Esophagus muscularis mucosa (tissue), 4 donors: ENCODE results near the gene CGB3. TPM values are rescaled to one million over a fixed set of nuclear protein-coding genes. Genes with fewer than 3 reads are reported as not detected.

Experiments used
- DNase-seq: peaks from one replicate; pipeline ENCODE4 v3.0.0-alpha.2; 2017; ENCODE audit errors: extremely low spot score
- H3K27ac ChIP-seq, 4 donors: fragments of 200-600 bp; sonication (generic); replicated peaks in 1 of 4; 1 replicate in 3 of 4; 2 replicates in 1 of 4; pipeline ENCODE4 v1.5.1; 2016 to 2019; ENCODE audit warnings: mild to moderate bottlenecking in 1 of 4
- H3K27me3 ChIP-seq, 4 donors: fragments of 200-600 bp; sonication (generic); one replicate each; pipeline versions ENCODE4 v1.5.1 to v1.6.0; 2016 to 2019
- H3K36me3 ChIP-seq, 4 donors: fragments of 200-600 bp; sonication (generic); one replicate each; pipeline ENCODE4 v1.5.1; 2016 to 2019
- H3K4me1 ChIP-seq, 4 donors: fragments of 200-600 bp; sonication (generic); one replicate each; pipeline ENCODE4 v1.5.1; 2016 to 2019
- H3K4me3 ChIP-seq, 4 donors: fragments of 200-600 bp; sonication (generic); 1 replicate in 2 of 4; 2 replicates in 2 of 4; pipeline ENCODE4 v1.5.1; 2016 to 2019; ENCODE audit warnings: mild to moderate bottlenecking in 4 of 4, moderate library complexity in 1 of 4
- H3K9me3 ChIP-seq, 4 donors: fragments of 200-600 bp; sonication (generic); 1 replicate in 3 of 4; 2 replicates in 1 of 4; pipeline ENCODE4 v1.5.1; 2016 to 2019
- CTCF ChIP-seq, 3 experiments: fragments of 200-600 bp in 2 of 3; fragments of 450-650 bp in 1 of 3; sonication (generic) in 2 of 3; IDR thresholded peaks; one replicate each; pipeline ENCODE4 v1.5.1; 2017 to 2019; ENCODE audit warnings: antibody characterized with exemption in 3 of 3, mild to moderate bottlenecking in 2 of 3, moderate library complexity in 1 of 3
- POLR2A ChIP-seq: fragments of 450-650 bp; IDR thresholded peaks from one replicate; pipeline ENCODE4 v1.6.1; 2017; ENCODE audit warnings: antibody characterized with exemption, moderate library complexity, mild to moderate bottlenecking, low read depth
- POLR2AphosphoS5 ChIP-seq, 2 donors: sonication (generic); formaldehyde crosslinking; IDR thresholded peaks; one replicate each; pipeline ENCODE4 v1.6.1; 2017; ENCODE audit warnings: antibody characterized with exemption in 2 of 2
- WGBS: methylation state at CpG from one replicate; pipeline ENCODE4 v1.1.5; 2018; 5-methylcytosine and 5-hydroxymethylcytosine counted together
- intact Hi-C: fragments of 100-400 bp; cut with DNase I; formaldehyde crosslinking; loops from one replicate; pipeline ENCODE4 v1.15.1; 2023
- small RNA-seq, 3 donors: library from RNA; depleted of rRNA; stranded (forward); fragments of <200 nt; gene quantifications; one replicate each; pipeline ENCODE3, GENCODE V24; 2016
- total RNA-seq, 4 donors: library from RNA; depleted of rRNA; stranded (reverse); fragments of >200 nt; gene quantifications; one replicate each; pipeline versions ENCODE4 v1.1.0 to v1.2.1, GENCODE V29; 2016

Gene CGB3
- total RNA-seq, 4 donors from 2014 or later = not detected

DNA sequence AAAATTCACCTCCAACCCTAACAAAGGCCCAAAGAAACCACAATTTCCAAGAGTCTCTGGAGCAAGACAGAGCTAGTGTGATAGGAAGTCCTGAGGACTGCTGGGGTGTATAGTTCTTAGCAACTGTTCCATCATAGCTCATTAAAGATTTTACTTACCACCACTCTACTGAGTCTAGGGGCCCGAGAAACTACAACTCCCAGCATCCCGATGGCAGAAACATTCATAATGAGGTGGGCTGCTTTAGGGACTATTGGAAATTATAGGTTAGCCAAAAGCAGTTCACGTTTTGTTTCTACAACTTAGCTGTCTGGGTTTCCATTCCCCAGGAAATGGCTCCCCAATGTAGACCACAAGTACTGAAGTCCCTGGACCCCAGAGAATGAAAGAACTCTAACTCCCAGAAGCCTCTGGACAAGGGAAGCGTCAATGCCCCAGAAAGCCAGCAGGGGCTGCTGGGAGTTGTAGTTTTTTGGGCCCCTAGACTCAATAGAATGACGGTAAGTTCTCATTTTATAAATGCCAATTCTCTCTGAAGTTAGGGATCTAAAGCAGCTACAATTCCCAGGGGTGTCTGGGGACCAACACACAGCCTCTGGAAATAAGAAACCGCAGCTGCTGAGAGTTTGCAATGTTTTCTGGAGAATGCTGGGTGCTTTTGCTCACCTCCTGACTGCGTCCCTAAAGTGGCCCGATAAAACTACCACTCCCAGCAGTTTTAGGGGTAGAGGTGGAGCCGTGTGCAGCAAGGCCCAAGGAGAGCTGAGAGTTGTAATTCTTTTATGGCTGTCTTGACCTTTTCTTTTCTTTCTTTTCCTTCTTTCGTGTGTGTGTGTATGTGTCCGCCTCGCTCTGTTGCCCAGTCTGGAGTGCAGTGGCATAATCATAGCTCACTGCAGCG is 47.9 kb downstream of the CGB3 start:
- intact Hi-C loops = no loop called here
- peaks cover 21 to 23% (median 22%) of the 10 kb centered on the region in 4 donors for H3K4me1 ChIP-seq
- H3K36me3 ChIP-seq = peaks cover 19 to 77% (median 59%) of the 10 kb centered on the region in 4 donors
- 87% methylated on average over 12 of the region's 13 CpGs for WGBS
- no peaks in the 10 kb centered on the region for H3K9me3 ChIP-seq
- no peak overlapping the region for H3K27ac ChIP-seq
- TF ChIP-seq CTCF (IDR thresholded peaks at IDR 0.05) (peak in 2 of 3 experiments; percentile 14 to 17), POLR2A (no peak), POLR2AphosphoS5 (IDR thresholded peaks at IDR 0.05) (peak in 1 of 2 donors; percentile 12)
- no peaks in the 10 kb centered on the region for H3K27me3 ChIP-seq
- H3K4me3 ChIP-seq = no peak overlapping the region
- DNase-seq = no peak

Small RNA genes lying within 50 kb of the gene (small RNA-seq; reads per million reads assigned to genes)
- 0 reads per million in 3 donors for gene MIR6798

Other genes starting within 250 kb of the CGB3 start
- 10 to 100 TPM; 59.0 to 93.3 (median 63.9) TPM for gene BCAT2, start 213.3 kb downstream of the CGB3 start, total RNA-seq
- gene HSD17B14, start 187.8 kb downstream of the CGB3 start, total RNA-seq = 1 to 10 TPM; 7.1 to 8.9 (median 7.8) TPM
- gene PLEKHA4, start 155.7 kb downstream of the CGB3 start, total RNA-seq = 10 to 100 TPM; 11.4 to 27.4 (median 18.9) TPM
- gene PPP1R15A, start 151.9 kb downstream of the CGB3 start, total RNA-seq = 10 to 100 TPM; 40.3 to 98.7 (median 64.4) TPM
- 1 to 10 TPM in 1 of 4 donors, under 1 TPM in 3; 0.75 to 1.3 (median 0.83) TPM for gene TULP2, start 125.6 kb downstream of the CGB3 start, total RNA-seq
- gene NUCB1, start 124.0 kb downstream of the CGB3 start, total RNA-seq = 100 to 1,000 TPM; 179 to 356 (median 284) TPM
- under 1 TPM in 1 of 4 donors, not detected in 3; 0.57 TPM for gene DHDH, start 90.6 kb downstream of the CGB3 start, total RNA-seq
- 10 to 100 TPM; 39.0 to 50.4 (median 42.3) TPM for gene BAX, start 69.5 kb downstream of the CGB3 start, total RNA-seq
- 1,000 to 10,000 TPM; 3,246 to 4,339 (median 3,896) TPM for gene FTL, start 59.0 kb downstream of the CGB3 start, total RNA-seq
- 10 to 100 TPM; 33.3 to 39.3 (median 37.3) TPM for gene GYS1, start 31.0 kb downstream of the CGB3 start, total RNA-seq
- 100 to 1,000 TPM in 2 of 4 donors, 10 to 100 TPM in 2; 72.7 to 113 (median 97.6) TPM for gene RUVBL2, start 30.4 kb downstream of the CGB3 start, total RNA-seq
- not detected for gene LHB, start 7.2 kb downstream of the CGB3 start, total RNA-seq
- not detected for gene CGB2, start 7.6 kb upstream of the CGB3 start, total RNA-seq
- not detected for gene CGB1, start 12.6 kb upstream of the CGB3 start, total RNA-seq
- not detected for gene CGB5, start 19.5 kb upstream of the CGB3 start, total RNA-seq
- gene CGB8, start 24.8 kb upstream of the CGB3 start, total RNA-seq = not detected
- gene CGB7, start 33.4 kb upstream of the CGB3 start, total RNA-seq = not detected
- gene NTF4, start 40.5 kb upstream of the CGB3 start, total RNA-seq = not detected
- not detected for gene KCNA7, start 48.4 kb upstream of the CGB3 start, total RNA-seq
- 100 to 1,000 TPM; 101 to 209 (median 145) TPM for gene SNRNP70, start 61.1 kb upstream of the CGB3 start, total RNA-seq
- 10 to 100 TPM in 3 of 4 donors, 1 to 10 TPM in 1; 7.5 to 21.4 (median 15.5) TPM for gene LIN7B, start 90.0 kb upstream of the CGB3 start, total RNA-seq
- gene C19orf73, start 94.8 kb upstream of the CGB3 start, total RNA-seq = 1 to 10 TPM in 3 of 4 donors, under 1 TPM in 1; 0.83 to 3.3 (median 1.9) TPM
- 1 to 10 TPM; 3.3 to 8.4 (median 5.3) TPM for gene PPFIA3, start 95.2 kb upstream of the CGB3 start, total RNA-seq
- 10 to 100 TPM in 1 of 4 donors, 1 to 10 TPM in 2, under 1 TPM in 1; 0.83 to 11.1 (median 4.1) TPM for gene HRC, start 131.1 kb upstream of the CGB3 start, total RNA-seq
- 10 to 100 TPM; 19.9 to 38.8 (median 27.9) TPM for gene TRPM4, start 133.5 kb upstream of the CGB3 start, total RNA-seq